Right lung (tissue), 5 donors: ENCODE data around the gene FRMD1. TPM values are rescaled to one million over a fixed set of nuclear protein-coding genes. Genes with fewer than 3 reads are reported as not detected.

Experiments used
- DNase-seq, 2 donors: peaks; one replicate each; pipeline ENCODE4 v3.0.0-alpha.2; 2013
- polyA plus RNA-seq, 5 donors: library from polyadenylated mRNA; unstranded; fragments of 120-200 nt; gene quantifications; one replicate each; pipeline versions ENCODE4 v1.2.1 to v1.2.3, GENCODE V29; 2013; ENCODE audit warnings: inconsistent platforms in 1 of 5, low replicate concordance in 1 of 5; ENCODE audit not compliant: insufficient read length in 5 of 5, insufficient read depth in 1 of 5

FRMD1 gene
- polyA plus RNA-seq, 5 donors = 2.3 to 7.2 (median 5.3) TPM

DNA sequence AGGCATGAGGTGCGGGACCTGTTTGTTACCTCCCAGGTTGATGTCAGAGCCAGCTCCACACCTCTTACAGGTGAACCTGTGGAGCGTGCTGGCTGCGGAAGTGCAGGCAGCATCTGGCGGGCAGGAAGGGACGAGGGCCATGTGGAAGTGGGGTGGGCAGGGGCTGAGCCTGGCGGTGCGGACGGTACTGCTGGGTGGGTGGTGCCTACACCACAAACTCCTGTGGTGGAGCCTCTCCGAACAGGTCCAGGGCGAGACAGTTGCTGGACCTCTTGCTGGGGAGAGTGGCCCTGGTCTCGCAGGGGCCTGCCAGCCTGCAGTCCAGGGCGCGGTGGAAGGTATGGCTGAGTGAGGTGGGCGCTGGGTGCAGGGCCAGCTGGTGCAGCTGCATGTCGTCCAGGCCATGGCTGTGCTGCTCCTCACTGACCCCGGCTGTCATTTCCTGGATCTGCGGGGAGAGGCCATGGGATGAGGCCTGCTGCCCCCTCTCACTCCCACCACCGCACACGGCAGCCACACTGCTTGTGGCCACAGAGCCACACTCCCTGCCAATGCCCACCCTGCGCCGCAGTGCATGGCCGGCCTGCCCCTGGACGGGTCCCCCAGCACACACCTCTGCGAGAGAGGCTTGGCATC is 22.0 kb downstream of the FRMD1 start:
- no peak for DNase-seq

DNA sequence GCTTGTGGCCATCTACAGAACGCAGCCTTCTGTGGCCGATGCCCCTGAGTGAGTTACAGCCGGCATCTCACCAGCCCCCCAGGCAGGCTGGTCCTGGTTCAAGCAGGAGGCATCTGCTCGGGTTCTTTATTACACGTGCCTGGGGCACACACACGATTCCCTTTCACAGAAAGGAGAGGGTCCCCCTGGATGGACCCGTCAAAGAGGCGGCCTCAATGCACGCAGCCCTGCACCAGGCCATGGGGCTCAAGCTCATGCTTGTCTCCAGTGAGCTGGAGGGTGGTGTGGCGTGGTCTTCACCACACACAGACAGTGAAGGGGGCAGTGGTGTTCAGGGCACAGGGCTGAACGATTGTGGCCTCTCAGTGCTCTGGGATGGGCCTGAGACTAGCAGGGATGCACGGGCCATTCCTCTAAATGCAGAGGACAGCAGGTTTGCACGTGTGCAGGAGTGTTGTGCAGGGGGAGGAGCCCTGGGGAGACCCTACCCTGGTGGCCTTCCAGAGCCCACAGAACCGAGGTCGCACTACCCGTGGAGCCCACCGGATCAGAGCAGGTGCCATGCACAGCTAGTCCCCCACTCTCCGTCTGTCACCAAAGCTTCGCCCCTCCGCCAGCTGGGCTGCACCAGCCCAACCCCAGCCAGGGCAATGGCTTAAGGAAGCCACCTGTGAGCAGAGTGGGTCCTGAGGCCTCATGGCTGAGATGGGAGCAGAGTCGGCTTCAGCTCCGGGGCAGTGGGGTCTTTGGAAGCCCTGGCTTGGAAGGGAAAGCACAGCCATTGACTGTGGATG is 23.1 kb downstream of the FRMD1 start:
- DNase-seq = no peak

DNA sequence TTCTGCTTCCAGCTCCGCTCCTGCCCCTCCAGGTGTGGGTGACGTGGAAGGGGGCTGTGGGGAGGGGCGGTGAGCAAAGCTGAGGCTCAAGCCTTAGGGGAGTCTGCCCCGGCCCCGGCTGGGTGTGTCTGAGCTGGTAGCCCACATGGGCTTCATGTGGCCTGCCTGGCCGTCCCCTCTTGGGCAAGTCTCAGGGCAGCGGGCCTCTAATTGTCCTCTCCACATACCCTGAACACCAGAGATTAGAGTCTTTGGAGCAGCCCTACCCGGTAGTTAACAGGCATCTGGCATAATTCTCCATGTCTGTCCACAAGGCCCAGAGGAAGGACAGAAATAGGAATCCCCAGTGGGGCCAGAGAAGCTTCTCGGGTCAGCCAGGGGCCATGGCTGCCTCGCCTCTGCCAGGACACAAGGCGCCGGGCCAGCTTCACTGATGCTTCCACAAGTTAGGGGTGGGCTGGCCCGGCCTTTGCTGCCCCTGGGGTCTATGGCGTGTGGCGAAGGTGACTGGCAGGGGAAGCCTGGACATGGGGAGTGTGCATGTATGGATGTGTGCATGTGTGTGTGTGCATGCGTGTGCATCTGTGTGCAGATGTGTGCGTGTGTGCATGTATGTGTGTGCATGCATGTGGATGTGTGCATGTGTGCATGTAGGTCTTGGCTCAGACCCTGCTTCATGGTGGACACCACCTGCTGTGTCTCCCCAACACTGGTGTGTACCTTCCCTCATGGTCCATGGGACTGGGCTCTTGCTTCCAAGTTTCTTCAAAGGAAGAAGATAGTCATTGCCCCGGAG is 24.0 kb downstream of the FRMD1 start:
- DNase-seq = no peak

DNA sequence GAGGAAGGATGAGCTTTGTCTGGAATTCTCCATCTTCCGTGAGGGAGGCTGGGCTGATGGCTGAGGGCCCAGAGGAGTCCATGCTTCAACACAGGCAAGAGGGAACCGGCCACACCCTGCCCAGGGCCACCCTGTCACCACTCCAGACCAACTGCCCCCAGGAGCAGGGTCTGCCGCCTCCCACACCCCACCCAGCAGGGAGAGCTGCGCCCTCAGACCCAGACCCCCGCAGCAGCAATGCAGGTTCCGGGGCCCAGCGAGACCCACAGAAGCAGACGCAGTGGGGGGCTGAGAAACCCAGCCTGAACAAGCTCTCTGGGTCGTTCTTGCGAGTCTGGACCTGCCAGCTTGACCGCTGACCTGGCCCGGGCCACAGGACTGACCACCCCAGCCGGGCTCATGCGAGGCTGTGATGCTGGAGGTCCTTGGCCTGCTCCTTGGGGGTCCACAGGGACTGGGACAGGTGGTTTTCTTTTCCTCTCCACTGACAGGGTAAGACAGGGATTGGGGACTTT is 25.0 kb downstream of the FRMD1 start:
- no peak for DNase-seq

DNA sequence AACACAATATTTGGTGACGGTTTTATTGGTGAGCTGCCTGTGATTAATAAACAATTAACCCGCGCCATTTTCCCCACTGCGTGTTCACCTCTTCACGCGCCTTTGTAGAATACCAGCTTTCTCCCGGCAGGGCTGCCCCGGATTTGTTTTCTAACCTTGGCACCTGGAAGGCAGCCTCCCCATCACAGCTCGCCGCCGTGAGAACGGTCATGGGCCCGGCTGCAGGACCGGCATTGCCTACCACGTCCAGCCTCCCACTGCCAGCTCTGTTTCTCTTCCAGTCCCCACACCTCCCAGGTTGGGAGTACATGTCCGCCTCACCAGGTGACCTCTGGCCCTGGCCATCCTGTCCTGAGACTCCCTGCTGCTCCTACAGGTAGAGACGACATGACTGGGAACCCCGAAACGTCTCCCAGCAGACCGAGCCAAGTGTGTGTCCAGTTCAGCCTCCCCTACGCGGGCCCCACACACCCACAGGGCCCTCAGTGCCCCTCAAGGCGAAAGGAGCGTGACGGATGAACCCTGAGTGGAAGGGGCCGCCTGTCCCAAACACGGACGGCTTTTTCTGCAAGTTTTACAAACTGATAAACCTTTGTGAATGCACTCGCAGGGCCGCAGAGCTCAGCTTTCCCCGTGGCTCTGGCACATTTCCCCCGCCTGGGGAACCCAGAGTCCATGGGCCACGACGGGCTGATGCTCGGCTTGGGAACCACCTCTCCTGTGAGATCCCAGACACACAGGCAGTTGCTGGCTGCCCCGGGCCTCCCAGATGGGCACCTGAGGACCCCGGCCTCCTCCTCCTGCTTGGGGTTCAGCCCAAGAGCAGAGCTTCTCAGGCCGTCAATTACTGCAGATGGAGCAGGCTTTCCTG is 25.7 kb downstream of the FRMD1 start:
- no peak for DNase-seq

DNA sequence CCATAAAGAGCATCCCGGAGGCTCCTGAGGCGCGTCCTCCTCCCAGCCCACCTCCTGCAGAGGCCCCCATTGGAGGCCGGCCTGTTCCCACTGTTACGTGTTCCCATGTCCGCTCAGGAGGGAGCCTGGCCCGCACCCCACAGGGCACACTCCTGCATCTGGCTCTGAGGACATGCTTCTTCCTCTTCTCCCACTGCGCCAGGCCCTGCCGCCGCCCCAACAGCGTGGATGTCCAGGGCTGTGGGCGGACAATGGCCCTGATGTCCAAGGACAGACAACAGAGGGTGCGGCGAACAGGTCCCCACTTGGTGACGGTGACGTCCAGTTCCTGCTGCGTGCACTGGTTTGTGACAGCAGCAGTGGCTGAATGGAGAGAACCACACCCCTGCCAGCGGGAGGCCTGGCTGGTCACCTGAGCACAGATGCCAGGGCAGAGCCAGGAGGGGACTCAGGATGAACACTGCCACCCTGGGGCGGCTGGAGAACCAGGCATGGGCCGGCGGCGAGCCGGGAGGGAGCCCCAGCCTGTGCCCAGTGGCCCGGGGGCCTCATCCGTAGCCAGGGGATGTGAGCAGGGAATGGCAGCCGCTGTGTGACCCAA is 26.6 kb downstream of the FRMD1 start:
- no peak for DNase-seq

DNA sequence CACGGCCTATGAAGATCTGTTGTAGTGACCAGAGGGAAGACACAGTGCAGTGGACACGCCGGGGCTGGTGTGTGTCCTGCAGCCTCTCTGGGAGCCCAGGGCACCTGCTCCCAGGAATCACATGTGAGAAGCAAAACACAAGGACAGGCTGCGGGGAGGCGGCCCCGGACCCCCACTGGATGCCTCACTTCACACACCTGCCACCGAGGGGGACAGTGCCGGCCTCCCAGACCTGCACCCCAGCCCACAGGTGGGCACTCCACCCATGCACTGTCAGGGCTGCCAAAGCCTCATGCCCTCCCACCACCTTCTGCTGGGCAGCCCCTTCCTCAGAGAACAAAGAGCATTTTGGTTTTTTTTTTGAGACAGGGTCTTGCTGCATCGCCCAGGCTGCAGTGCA is 27.4 kb downstream of the FRMD1 start:
- DNase-seq = no peak

DNA sequence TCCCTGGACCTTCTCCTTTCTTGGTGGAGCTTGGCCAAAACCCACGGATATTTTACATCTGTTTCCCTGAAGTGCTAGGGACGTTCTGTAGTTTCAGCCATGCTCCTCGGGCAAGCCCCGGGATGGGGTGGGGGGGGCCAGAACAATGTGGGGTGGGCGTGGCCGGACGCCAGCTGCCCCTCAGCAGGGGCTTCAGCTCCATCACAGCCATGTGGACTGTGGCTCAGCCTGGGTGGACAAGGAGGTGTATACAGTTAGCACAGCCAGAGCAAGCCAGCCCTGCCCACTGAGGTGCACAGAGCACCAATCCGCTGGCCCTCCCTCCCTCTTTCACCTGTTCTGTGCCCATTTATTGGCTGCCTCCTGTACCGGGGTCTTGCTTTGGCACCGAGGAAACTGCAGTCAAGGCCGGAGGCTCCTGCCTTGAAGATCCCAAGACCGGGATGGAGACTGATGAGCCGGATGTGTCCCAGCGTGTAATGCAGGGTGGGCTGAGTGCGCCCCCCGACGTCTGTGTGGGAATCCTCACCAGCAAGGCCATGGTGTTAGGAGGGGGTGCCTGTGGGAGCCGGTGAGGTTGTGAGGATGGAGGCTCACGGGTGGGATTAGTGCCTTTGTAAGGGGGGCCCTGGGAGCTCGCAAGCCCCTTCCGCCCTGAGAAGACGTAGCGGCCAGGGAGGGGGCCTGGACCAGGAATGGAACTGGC is 28.0 kb downstream of the FRMD1 start:
- DNase-seq = no peak

DNA sequence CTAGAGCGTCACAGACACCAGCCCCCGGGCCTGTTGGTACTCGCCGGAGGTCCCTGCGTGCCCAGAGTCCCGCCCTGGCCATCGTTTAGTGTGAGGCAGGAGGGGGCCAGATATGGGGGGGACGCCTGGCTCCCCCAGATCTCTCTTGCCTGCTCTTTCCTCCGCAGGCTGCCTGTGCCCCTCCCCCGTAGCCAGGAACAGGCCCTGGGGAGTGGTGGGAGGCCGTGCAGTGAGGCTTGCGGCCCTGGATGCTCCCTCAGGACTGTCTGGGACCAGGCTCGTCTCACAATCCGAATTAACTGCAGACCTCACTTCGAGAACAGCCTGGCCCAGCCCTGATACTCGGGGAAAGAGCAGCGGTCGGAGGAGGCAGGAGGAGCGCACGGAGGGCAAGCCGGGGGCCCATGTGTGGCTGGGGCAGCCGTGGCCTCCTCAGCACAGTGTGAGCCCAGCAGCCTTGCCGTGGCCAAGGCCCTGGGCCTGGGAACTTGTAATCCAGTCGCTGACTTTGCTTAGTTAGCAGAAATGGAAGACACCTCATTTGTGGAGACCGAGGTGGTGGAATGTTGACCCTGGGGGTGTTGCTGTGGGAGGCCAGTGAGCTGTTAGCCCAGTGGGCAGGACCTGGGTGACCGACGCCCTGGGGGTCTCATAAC is 28.7 kb downstream of the FRMD1 start:
- DNase-seq = peak; percentile 83 to 89

DNA sequence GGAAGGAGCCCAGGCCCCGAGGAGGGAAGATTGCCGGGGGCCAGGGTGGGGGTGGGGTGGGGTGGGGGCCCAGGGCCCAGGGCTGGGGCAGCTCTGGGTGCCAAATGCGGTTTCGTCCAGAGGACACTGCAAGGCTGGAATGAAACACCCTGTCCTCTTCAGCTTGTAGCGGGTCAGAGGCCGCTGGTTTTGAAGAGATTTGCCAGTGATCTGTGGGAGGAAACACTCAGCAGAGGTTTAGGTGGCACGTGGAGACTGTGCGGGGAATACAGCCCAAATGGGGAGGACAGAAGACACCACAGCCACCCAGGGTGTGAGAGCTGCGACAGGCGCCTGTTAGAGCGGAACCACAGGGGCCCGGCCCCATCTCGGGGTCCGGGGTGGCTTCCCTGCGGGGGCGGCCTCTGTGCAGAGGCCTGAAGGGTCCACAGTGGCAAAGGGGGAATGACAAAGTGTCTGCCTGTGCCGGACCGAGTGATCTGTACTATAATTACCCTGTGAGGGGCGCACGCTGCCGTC is 29.2 kb downstream of the FRMD1 start:
- DNase-seq = no peak

DNA sequence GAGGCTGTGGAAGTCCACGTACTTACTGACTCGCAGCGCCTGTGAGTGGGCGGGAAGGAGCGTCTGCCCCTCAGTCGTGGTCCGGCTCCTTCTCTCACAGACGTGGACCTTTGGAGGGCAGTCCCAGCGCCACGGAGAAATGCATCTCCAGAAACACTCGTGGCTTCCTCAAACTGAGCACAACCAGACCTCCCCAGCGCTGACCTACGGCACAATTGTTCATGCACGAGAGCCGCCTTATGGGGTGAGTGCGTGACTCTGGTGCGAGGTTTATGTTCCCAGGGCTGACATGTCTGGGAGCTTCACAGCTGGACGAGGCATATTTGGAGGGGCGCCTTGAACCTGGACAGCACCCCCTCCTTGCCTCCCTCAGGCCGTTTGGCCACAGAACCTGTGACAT is 29.7 kb downstream of the FRMD1 start:
- no peak for DNase-seq

DNA sequence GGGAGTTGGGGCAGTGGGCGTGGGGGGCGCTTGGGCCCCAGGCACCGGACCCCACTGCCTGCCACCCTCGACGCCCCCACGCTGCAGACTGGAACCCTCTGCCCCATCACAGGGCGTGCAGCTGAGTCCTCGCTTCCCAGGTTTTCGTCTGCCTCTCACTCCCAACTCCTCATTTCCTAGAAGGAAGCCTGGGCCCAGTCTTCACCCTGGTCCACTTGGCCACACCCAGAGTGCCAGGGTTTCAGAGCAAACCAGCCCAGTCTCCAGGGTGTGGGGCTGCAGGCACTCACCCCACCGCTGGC is 30.3 kb downstream of the FRMD1 start:
- no peak for DNase-seq

DNA sequence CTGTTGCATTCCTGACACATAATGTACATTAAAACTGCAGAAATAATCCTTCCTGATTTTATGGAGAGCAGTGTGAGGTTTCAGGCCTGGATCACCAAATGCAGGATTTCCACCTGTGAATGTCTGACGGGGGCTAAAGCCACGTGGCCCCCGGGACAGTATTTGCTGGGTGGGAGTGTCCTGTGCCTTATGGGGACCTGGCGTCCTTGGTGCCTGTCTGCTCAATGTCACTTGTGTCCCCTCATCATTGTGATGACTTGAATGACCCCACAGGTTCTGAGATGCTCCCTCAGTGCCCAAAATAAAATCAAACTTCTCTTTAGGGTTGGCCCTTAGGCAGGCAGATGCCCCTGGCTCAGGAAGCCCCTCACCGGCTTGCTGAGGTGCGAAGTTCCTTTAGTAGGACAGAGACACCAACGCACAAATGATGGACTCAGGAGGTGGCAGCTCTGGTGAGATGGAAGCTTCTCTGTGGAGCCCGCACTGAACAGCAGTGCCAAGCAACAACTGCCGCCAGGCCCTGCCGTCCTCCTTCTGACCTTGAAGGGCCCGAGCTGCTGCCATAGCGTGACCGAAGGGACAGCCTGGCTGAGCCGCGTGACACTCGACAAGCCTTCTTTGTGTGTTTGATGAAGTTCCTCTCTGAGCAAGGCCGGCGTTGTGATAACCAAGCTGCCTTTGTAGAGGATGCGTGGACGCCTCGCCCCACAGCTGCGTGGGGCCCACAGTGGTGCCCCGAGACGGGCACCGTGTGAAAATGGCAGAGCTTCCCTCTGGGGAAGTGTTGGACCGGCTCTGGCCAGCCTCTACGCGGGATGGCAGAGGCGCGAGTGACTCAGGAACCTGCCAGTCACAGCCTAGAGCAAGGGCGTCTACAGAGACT is 30.9 kb downstream of the FRMD1 start:
- DNase-seq = no peak

DNA sequence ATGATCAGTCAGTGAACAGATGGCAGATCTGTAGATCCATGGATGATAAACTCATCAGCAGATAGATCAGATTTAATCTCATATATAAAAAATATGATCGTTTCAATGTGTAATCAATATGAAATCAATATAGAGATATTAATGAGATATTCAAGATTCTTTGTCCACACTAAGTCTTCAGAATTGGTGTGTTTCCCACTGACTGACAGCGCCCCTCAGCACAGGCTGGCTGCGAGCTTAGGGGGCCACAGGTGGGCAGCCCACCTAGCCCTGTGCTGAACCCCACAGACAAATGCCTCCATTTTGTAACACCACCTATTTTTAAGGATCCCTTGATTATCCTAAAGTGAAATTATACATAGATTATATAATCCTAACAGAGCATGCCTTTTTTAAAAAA is 32.3 kb downstream of the FRMD1 start:
- DNase-seq = no peak

DNA sequence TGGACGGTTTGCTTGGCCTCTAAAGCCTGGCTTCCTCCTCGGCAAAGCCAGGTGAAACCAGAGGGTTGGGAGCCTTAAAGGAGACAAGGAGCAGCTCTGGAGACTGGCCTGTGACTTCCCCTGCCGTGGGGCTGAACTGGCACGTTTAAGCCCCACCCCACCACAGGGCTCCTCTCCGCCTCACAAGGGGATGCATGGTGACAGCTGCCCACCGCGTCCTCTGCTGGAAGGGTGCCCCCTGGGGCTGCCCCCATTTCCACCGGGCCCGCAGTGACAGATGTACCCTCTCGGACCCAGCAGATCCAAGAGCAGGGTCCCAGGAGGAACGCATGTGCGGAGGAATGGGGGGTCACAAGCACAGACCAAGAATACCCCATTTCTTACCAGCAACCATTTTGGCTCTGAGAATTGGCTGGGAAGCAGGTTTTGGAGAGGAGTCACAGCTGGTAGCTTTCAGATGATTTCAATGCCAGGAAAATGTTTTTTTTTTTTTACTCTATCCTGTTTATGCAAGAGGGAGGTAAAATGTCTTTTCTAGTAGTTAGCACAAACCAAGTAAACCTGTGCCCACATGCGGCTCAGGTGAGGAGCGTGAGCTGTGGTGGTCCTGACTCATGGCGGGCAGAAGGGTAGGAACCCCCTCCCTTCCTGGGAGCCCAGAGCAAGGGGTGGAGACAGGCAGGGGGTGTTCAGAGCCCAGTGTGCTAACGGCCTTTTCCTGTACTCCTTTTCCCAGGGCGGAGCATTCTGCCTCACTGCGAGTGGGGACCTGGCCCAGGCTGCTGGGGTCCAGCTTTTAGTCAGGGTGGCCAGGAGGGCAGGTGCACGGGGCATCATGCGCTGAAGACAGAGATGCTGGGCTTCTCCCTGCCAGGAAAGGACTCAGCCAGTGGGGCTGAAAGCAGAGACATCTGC is 33.0 kb downstream of the FRMD1 start:
- DNase-seq = peak in 1 of 2 donors; percentile 72

DNA sequence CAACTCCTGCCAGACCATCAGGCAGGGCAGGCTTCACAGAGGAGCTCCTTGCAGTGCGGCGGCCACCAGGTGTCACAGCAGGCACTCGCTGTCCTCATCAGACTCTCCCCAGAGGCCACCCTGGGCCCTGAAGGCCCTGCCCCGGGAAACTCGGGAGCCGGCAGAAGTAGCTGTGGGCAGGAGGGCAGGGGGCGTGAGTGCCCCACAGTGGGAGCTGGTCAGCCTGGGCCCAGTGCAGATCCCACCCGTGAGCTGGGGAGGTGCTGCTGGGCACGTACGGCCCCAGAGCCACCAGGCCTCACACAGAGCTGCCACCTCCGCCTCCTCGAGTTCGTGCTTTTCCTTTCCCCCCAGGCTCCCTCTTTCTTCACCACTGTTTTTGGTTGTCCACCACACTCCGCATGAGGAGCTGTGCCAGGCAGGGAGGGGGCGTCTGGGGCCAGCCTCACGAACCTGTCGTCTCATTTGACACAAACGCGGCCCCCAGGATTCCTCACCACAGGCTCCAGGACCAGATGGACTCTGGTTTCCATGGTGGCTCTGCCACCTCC is 33.8 kb downstream of the FRMD1 start:
- DNase-seq = no peak

DNA sequence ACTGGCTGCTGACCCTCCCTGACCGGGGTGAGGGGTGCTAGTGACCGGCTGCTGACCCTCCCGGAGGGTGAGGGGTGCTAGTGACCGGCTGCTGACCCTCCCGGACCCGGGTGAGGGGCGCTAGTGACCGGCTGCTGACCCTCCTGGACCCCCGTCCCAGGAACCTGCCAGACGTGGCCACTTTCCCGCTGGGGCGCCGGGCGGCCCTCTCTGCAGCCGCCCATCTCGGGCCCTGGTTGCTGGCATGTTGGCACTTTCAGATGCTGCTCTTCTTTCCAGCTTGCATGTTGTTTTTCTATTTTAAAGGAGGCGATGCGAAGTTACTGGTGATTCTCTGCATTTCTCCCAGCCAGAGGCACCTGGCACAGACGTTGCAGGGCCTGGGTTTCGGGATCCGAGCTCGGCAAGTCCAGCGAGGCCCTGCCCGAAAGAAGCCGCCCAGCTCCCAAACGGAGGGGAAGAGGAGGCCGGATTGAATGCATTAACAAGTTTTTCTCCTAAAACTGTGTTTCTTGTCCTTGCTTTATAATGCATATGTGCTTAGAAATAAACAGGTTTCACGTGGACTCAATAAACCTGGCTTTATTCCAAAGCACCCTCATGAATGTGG is 34.4 kb downstream of the FRMD1 start:
- no peak for DNase-seq
